Suprapubic skin (tissue), 4 donors: ENCODE measurements around the gene AMH. TPM values are rescaled to one million over a fixed set of nuclear protein-coding genes. Genes with fewer than 3 reads are reported as not detected.

ENCODE experiments used
- DNase-seq, 2 donors: peaks; one replicate each; pipeline ENCODE4 v3.0.0-alpha.2; 2019; ENCODE audit warnings: low spot score in 2 of 2
- H3K27ac ChIP-seq: fragments of 200-600 bp; sonication (generic); one replicate; pipeline ENCODE4 v1.5.1; 2019
- H3K27me3 ChIP-seq: fragments of 200-600 bp; sonication (generic); one replicate; pipeline ENCODE4 v1.5.1; 2019
- H3K36me3 ChIP-seq: fragments of 200-600 bp; sonication (generic); one replicate; pipeline ENCODE4 v1.5.1; 2019
- H3K4me1 ChIP-seq: fragments of 200-600 bp; sonication (generic); one replicate; pipeline ENCODE4 v1.5.1; 2019
- H3K4me3 ChIP-seq: fragments of 200-600 bp; sonication (generic); one replicate; pipeline ENCODE4 v1.5.1; 2019; ENCODE audit warnings: mild to moderate bottlenecking
- H3K9me3 ChIP-seq: fragments of 200-600 bp; sonication (generic); one replicate; pipeline ENCODE4 v1.5.1; 2019
- EP300 ChIP-seq: sonication (generic); formaldehyde crosslinking; IDR thresholded peaks from one replicate; pipeline ENCODE4 v1.6.1; 2017; ENCODE audit warnings: antibody characterized with exemption
- POLR2A ChIP-seq, 2 donors: fragments of 450-650 bp; IDR thresholded peaks; one replicate each; pipeline ENCODE4 v1.6.1; 2017; ENCODE audit warnings: antibody characterized with exemption in 2 of 2, mild to moderate bottlenecking in 2 of 2, moderate library complexity in 2 of 2
- POLR2AphosphoS5 ChIP-seq, 3 donors: sonication (generic); formaldehyde crosslinking; IDR thresholded peaks; one replicate each; pipeline ENCODE4 v1.6.1; 2017; ENCODE audit warnings: antibody characterized with exemption in 3 of 3
- WGBS: methylation state at CpG from one replicate; pipeline ENCODE4 v1.1.5; 2018; 5-methylcytosine and 5-hydroxymethylcytosine counted together
- total RNA-seq, 4 donors: library from RNA; depleted of rRNA; stranded (reverse); fragments of >200 nt; gene quantifications; one replicate each; pipeline ENCODE4 v1.1.0, GENCODE V29; 2016
- TF ChIP-seq, protein P1 (sequence below), 2 donors: fragments of 200-600 bp in 1 of 2; fragments of 450-650 bp in 1 of 2; sonication (generic) in 1 of 2; IDR thresholded peaks; one replicate each; pipeline ENCODE4 v1.5.1; 2016 to 2019; ENCODE audit warnings: antibody characterized with exemption in 2 of 2, mild to moderate bottlenecking in 1 of 2, moderate library complexity in 1 of 2

AMH gene
- total RNA-seq, 4 donors from 2014 or later = 1.7 to 4.3 (median 3.0) TPM

DNA sequence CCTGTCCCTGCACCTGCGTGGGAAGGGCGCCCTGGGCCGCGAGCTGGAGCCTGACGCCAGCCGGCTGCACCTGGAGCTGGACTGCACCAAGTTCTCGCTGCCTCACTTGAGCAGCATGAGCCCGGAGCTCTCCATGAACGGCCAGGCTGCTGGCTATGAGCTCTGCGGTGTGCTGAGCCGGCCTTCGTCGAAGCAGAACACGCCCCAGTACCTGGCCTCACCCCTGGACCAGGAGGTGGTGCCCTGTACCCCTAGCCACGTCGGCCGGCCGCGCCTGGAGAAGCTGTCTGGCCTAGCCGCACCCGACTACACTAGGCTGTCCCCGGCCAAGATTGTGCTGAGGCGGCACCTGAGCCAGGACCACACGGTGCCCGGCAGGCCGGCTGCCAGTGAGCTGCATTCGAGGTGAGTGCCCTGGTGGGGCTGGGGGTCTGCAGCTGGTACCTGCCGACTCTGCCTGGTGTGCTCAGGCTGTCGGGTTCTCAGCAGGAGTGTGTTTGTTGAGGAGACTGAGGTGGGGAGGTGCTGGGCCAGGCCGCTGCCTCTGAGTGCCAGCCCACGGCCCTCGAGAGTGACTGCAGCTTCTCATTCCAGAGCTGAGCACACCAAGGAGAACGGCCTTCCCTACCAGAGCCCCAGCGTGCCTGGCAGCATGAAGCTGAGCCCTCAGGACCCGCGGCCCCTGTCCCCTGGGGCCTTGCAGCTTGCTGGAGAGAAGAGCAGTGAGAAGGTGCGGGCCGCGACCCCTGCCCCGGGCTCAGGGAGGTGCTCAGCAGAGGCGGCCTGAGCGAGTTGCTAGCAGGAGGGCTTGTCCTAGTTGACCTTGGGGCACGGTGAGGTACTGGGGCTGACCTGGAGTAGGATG is 32.5 kb upstream of the AMH start:
- Histone ChIP-seq H3K4me3 (no peak overlapping the region), H3K4me1 (peaks cover 29% of the 10 kb centered on the region), H3K9me3 (no peaks in the 10 kb centered on the region), H3K36me3 (peaks cover 87% of the 10 kb centered on the region), H3K27me3 (no peaks in the 10 kb centered on the region), H3K27ac (no peak overlapping the region)
- WGBS = 95% methylated on average over 9 of the region's 43 CpGs
- DNase-seq = no peak
- TF ChIP-seq EP300 (no peak), POLR2A (IDR thresholded peaks at IDR 0.05) (no peak), POLR2AphosphoS5 (IDR thresholded peaks at IDR 0.05) (no peak)
- TF ChIP-seq, protein P1, sequence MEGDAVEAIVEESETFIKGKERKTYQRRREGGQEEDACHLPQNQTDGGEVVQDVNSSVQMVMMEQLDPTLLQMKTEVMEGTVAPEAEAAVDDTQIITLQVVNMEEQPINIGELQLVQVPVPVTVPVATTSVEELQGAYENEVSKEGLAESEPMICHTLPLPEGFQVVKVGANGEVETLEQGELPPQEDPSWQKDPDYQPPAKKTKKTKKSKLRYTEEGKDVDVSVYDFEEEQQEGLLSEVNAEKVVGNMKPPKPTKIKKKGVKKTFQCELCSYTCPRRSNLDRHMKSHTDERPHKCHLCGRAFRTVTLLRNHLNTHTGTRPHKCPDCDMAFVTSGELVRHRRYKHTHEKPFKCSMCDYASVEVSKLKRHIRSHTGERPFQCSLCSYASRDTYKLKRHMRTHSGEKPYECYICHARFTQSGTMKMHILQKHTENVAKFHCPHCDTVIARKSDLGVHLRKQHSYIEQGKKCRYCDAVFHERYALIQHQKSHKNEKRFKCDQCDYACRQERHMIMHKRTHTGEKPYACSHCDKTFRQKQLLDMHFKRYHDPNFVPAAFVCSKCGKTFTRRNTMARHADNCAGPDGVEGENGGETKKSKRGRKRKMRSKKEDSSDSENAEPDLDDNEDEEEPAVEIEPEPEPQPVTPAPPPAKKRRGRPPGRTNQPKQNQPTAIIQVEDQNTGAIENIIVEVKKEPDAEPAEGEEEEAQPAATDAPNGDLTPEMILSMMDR (IDR thresholded peaks at IDR 0.05) = no peak

DNA sequence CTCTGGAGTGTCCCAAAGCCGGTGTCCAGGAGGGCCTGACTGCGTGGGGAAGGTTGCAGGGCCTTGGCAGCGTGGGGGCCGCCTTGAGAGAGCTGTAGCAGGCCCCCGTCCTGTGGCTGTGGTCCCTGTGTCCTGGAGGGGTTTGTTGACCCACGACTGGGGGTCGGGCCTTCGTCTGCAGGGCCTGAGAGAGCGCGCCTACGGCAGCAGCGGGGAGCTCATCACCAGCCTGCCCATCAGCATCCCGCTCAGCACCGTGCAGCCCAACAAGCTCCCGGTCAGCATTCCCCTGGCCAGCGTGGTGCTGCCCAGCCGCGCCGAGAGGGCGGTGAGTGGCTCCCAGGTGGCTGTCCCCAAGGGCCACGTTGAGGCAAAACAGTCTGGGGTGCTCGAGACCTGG is 31.5 kb upstream of the AMH start:
- Histone ChIP-seq H3K4me3 (no peak overlapping the region), H3K9me3 (no peaks in the 10 kb centered on the region), H3K27me3 (no peaks in the 10 kb centered on the region), H3K4me1 (peaks cover 32% of the 10 kb centered on the region), H3K27ac (no peak overlapping the region), H3K36me3 (peaks cover 90% of the 10 kb centered on the region)
- WGBS = 100% methylated on average over 7 of the region's 22 CpGs
- no peak for DNase-seq
- TF ChIP-seq POLR2A (IDR thresholded peaks at IDR 0.05) (no peak), EP300 (no peak), POLR2AphosphoS5 (IDR thresholded peaks at IDR 0.05) (no peak)
- TF ChIP-seq, protein P1 (IDR thresholded peaks at IDR 0.05) = no peak

DNA sequence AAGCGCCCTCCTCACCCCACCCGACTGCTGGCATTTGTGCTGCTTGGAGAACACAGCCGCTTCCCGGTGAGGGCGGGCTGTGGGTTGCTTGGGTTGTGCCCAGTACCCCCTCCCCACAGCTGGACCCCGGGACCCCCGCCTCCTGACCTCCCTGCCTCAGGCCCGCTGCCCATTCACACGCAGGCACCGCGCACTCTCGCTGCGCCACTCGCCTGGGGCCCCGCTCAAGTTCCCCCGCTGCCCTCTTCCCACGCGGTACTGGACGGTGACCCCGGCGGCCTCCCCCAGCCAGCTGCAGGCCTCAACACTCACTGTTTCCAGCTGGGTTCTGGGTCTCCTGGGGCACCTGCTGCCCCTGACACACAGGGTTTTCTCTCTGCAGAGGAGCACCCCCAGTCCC is 29.4 kb upstream of the AMH start:
- no peak for DNase-seq
- Histone ChIP-seq H3K27ac (no peak overlapping the region), H3K4me1 (peaks cover 11% of the 10 kb centered on the region), H3K36me3 (peaks cover 95% of the 10 kb centered on the region), H3K27me3 (no peaks in the 10 kb centered on the region), H3K4me3 (no peak overlapping the region), H3K9me3 (no peaks in the 10 kb centered on the region)
- 95% methylated on average over 21 of the region's 21 CpGs for WGBS
- no peak for TF ChIP-seq EP300

DNA sequence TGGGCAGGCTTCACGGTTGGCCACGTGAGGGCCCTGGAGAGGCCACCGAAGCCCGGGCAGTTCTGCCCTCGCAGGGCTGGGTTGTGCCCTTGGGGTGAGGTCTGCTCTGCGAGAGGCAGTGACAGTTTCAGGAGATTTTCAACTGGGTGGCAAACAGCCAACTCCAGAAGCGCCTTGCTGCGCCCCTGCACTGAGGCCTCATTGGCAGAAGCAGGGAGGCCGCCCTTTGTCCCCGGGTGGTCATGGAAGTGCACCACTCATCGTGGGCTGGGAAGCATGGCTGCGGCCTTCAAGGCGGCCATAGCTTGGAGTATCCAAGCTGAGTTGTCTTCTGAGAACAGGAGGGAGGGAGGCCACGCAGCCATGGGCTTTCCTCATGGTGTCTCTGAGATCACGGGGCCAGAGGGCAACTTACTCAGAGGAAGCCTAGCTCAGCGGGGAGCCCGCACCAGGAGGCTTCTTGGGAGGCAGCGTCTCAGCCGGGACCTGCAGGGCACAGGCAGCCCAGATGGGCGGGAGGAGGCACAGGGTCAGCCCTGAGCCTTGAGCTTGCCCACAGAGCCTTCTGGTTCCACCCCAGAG is 27.8 kb upstream of the AMH start:
- WGBS = 96% methylated on average over 6 of the region's 20 CpGs

DNA sequence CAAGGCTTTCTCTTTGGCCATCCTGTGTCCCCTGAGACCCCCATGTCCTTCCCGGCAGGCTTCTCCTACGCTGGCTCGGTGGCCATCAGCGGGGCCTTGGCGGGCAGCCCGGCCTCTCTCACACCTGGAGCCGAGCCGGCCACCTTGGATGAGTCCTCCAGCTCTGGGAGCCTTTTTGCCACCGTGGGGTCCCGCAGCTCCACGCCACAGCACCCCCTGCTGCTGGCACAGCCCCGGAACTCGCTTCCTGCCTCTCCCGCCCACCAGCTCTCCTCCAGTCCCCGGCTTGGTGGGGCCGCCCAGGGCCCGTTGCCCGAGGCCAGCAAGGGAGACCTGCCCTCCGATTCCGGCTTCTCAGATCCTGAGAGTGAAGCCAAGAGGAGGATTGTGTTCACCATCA is 27.2 kb upstream of the AMH start:
- H3K4me3 ChIP-seq = no peak overlapping the region
- H3K9me3 ChIP-seq = no peaks in the 10 kb centered on the region
- peaks cover 97% of the 10 kb centered on the region for H3K36me3 ChIP-seq
- TF ChIP-seq, protein P1 (IDR thresholded peaks at IDR 0.05) = no peak
- TF ChIP-seq POLR2AphosphoS5 (IDR thresholded peaks at IDR 0.05) (no peak), POLR2A (IDR thresholded peaks at IDR 0.05) (no peak), EP300 (no peak)
- no peak overlapping the region for H3K27ac ChIP-seq
- 92% methylated on average over 12 of the region's 20 CpGs for WGBS
- DNase-seq = no peak
- H3K4me1 ChIP-seq = peaks cover 5% of the 10 kb centered on the region
- H3K27me3 ChIP-seq = no peaks in the 10 kb centered on the region

More for the DNA sequence above, 27.8 kb upstream of the AMH start:
- Histone ChIP-seq H3K4me1 (peaks cover 5% of the 10 kb centered on the region), H3K4me3 (no peak overlapping the region), H3K27me3 (no peaks in the 10 kb centered on the region), H3K36me3 (peaks cover 97% of the 10 kb centered on the region), H3K9me3 (no peaks in the 10 kb centered on the region), H3K27ac (no peak overlapping the region)
- no peak for DNase-seq
- TF ChIP-seq, protein P1 (IDR thresholded peaks at IDR 0.05) = no peak
- TF ChIP-seq EP300 (no peak), POLR2A (IDR thresholded peaks at IDR 0.05) (no peak), POLR2AphosphoS5 (IDR thresholded peaks at IDR 0.05) (no peak)
